Endothelial cell of umbilical vein (primary cell): ENCODE data around the gene PHLDB2. TPM values are rescaled to one million over a fixed set of nuclear protein-coding genes. Genes with fewer than 3 reads are reported as not detected.

ENCODE experiments used
- BruUV-seq: library from RNA; stranded (reverse); fragments of 400-500 nt; replicated peaks from 2 replicates; lab custom pipeline; 2021; lab: Mats Ljungman, UMichigan
- CTCF ChIA-PET: fragments of 300-600, 350-600 bp; sonication (Branson Sonifier 250); formaldehyde crosslinking; loops from one replicate; lab custom pipeline; 2021; ENCODE audit warnings: antibody characterized with exemption, inconsistent platforms; lab: Charles Lee
- POLR2A ChIA-PET: fragments of 300-600, 350-600 bp; sonication (Branson Sonifier 250); formaldehyde crosslinking; loops from one replicate; lab custom pipeline; 2021; ENCODE audit warnings: antibody characterized with exemption, inconsistent platforms; lab: Charles Lee
- DNase-seq: peaks from one replicate; pipeline ENCODE4 v3.0.0-alpha.2; 2011; ENCODE audit warnings: low read depth, low spot score
- FAIRE-seq: peaks from 2 replicates; lab custom pipeline; 2011; peaks lifted over from hg19 to GRCh38; lab: Jason Lieb, UNC
- H2AFZ ChIP-seq: 2 replicates; pipeline ENCODE4 v1.6.0; 2012; ENCODE audit warnings: low read depth, low read length, control low read depth, inconsistent platforms
- H3K27ac ChIP-seq: 2 replicates; pipeline ENCODE4 v1.5.1; 2011; ENCODE audit warnings: low read depth, mild to moderate bottlenecking, control low read depth, low read length, moderate library complexity; ENCODE audit not compliant: insufficient read depth
- H3K27me3 ChIP-seq, 2 experiments: 2 replicates each; pipeline versions ENCODE4 v1.6.0 to v1.6.1; 2011; ENCODE audit warnings: low read length in 2 of 2, mixed read lengths in 1 of 2; ENCODE audit not compliant: control insufficient read depth in 2 of 2, insufficient read depth in 2 of 2
- H3K36me3 ChIP-seq, 2 experiments: 2 replicates in 1 of 2; 3 replicates in 1 of 2; pipeline ENCODE4 v1.5.1; 2011; ENCODE audit warnings: low read length in 2 of 2, mild to moderate bottlenecking in 1 of 2, moderate library complexity in 1 of 2; ENCODE audit not compliant: control insufficient read depth in 2 of 2, insufficient read depth in 2 of 2; ENCODE audit errors: extremely low read depth in 1 of 2
- H3K4me1 ChIP-seq: 3 replicates; pipeline ENCODE4 v1.5.1; 2011; ENCODE audit warnings: mild to moderate bottlenecking, low read length; ENCODE audit not compliant: control insufficient read depth, insufficient read depth; ENCODE audit errors: extremely low read depth
- H3K4me2 ChIP-seq: 2 replicates; pipeline ENCODE4 v1.6.1; 2011; ENCODE audit warnings: low read length, control low read depth, mixed read lengths; ENCODE audit not compliant: insufficient read depth
- H3K4me3 ChIP-seq, 3 experiments: fragments of 200-600 bp in 1 of 3; sonication (generic), shearing (Covaris generic) in 1 of 3; replicated peaks in 1 of 3; 2 replicates each; pipeline ENCODE4 v1.5.1; 2011 to 2016; ENCODE audit warnings: control low read depth in 3 of 3, low read length in 3 of 3, mild to moderate bottlenecking in 2 of 3, inconsistent platforms in 1 of 3, low read depth in 1 of 3, moderate library complexity in 1 of 3; ENCODE audit not compliant: insufficient read depth in 1 of 3
- H3K79me2 ChIP-seq: 2 replicates; pipeline ENCODE4 v1.6.0; 2012; ENCODE audit warnings: low read length, inconsistent platforms; ENCODE audit not compliant: control insufficient read depth, insufficient read depth
- H3K9ac ChIP-seq: replicated peaks from 2 replicates; pipeline ENCODE3; 2011; ENCODE audit warnings: low read length, control low read depth; ENCODE audit not compliant: insufficient read depth; ENCODE audit errors: extremely low read depth
- H3K9me1 ChIP-seq: replicated peaks from 3 replicates; pipeline ENCODE4 v1.6.0; 2011; ENCODE audit warnings: mild to moderate bottlenecking, low read length; ENCODE audit not compliant: control insufficient read depth, insufficient read depth; ENCODE audit errors: extremely low read depth
- H3K9me3 ChIP-seq: replicated peaks from 2 replicates; pipeline ENCODE4 v1.5.1; 2012; ENCODE audit warnings: low read length, inconsistent platforms; ENCODE audit not compliant: control insufficient read depth, insufficient read depth
- H4K20me1 ChIP-seq: replicated peaks from 2 replicates; pipeline ENCODE3; 2011; ENCODE audit warnings: mild to moderate bottlenecking, low read length; ENCODE audit not compliant: control insufficient read depth, insufficient read depth; ENCODE audit errors: extremely low read depth
- CTCF ChIP-seq, 2 donors: IDR thresholded peaks; 1 replicate in 1 of 2; 2 replicates in 1 of 2; pipeline ENCODE4 v1.5.1; 2011; ENCODE audit warnings: low read length in 2 of 2, mild to moderate bottlenecking in 2 of 2, moderate library complexity in 2 of 2, control low read depth in 1 of 2, inconsistent platforms in 1 of 2, low read depth in 1 of 2; ENCODE audit not compliant: insufficient read depth in 1 of 2; ENCODE audit errors: extremely low read depth in 1 of 2
- EZH2 ChIP-seq: IDR thresholded peaks from 2 replicates; pipeline ENCODE4 v1.6.1; 2012; ENCODE audit warnings: borderline replicate concordance, low read depth, mild to moderate bottlenecking, moderate library complexity, low read length, inconsistent platforms; ENCODE audit not compliant: severe bottlenecking
- FOS ChIP-seq: IDR thresholded peaks from 2 replicates; pipeline ENCODE4 v1.6.1; 2011; ENCODE audit warnings: mild to moderate bottlenecking, low read length, moderate library complexity, borderline replicate concordance; ENCODE audit not compliant: insufficient read depth
- GATA2 ChIP-seq: IDR thresholded peaks from 2 replicates; pipeline ENCODE4 v1.7.0; 2011; ENCODE audit warnings: low read depth, mild to moderate bottlenecking, moderate library complexity, mixed read lengths, low read length; ENCODE audit not compliant: insufficient read length, insufficient read depth
- JUN ChIP-seq: IDR thresholded peaks from 2 replicates; pipeline ENCODE4 v1.6.1; 2011; ENCODE audit warnings: borderline replicate concordance, low read depth; ENCODE audit not compliant: insufficient read length, insufficient read depth
- MAX ChIP-seq: IDR thresholded peaks from 2 replicates; pipeline ENCODE4 v1.6.1; 2011; ENCODE audit not compliant: insufficient read depth, insufficient read length
- MYC ChIP-seq: IDR thresholded peaks from one replicate; pipeline ENCODE4 v1.6.1; 2011; ENCODE audit warnings: mild to moderate bottlenecking, low read depth, low read length
- POLR2A ChIP-seq: IDR thresholded peaks from 2 replicates; pipeline ENCODE4 v1.6.1; 2012; ENCODE audit warnings: low read depth, mild to moderate bottlenecking, control low read depth, low read length
- POLR2AphosphoS5 ChIP-seq: IDR thresholded peaks from 2 replicates; pipeline ENCODE4 v1.6.1; 2012; ENCODE audit warnings: low read depth, mild to moderate bottlenecking, control low read depth, low read length, moderate library complexity; ENCODE audit not compliant: insufficient read depth
- dilution Hi-C: fragments of 300-500 bp; cut with MboI; formaldehyde crosslinking; loops from one replicate; pipeline ENCODE4 v1.15.0; 2019; ENCODE audit warnings: low sequenced_read_pairs; ENCODE audit not compliant: extremely low pct_ligation_motif_present
- intact Hi-C: fragments of 100-400 bp; cut with micrococcal nuclease; formaldehyde crosslinking; loops from one replicate; pipeline ENCODE4 v1.10.0; 2022
- polyA plus RNA-seq, 4 experiments: library from polyadenylated mRNA; depleted of rRNA in 3 of 4; stranded (reverse) in 3 of 4; unstranded in 1 of 4; fragments of >200 nt; gene quantifications; 2 replicates each; pipeline versions ENCODE4 v1.2.1 to v1.2.3, GENCODE V29; 2011 to 2012; ENCODE audit warnings: missing spikeins in 1 of 4
- total RNA-seq: library from RNA; stranded (reverse); gene quantifications from 2 replicates; pipeline ENCODE4 v1.2.3, GENCODE V29; 2021

Gene PHLDB2
- total and polyA plus RNA-seq, 2 donors (not counting 3 experiments of a cell fraction or from before 2014, with no cell fraction given): 22.4 to 104 TPM

- no peak for DNase-seq
- Histone ChIP-seq H3K36me3 (no peaks in the 10 kb centered on the region), H3K27me3 (no peaks in the 10 kb centered on the region), H4K20me1 (no peaks in the 10 kb centered on the region), H3K79me2 (no peaks in the 10 kb centered on the region), H2AFZ (no peak overlapping the region), H3K4me3 (no peak overlapping the region), H3K9me1 (no peaks in the 10 kb centered on the region), H3K4me2 (no peak overlapping the region), H3K4me1 (no peaks in the 10 kb centered on the region), H3K9ac (no peak overlapping the region), H3K9me3 (no peaks in the 10 kb centered on the region), H3K27ac (no peak overlapping the region)
- TF ChIP-seq POLR2AphosphoS5 (no peak), FOS (no peak), EZH2 (no peak), MAX (no peak), JUN (no peak), POLR2A (no peak), GATA2 (no peak), MYC (no peak), CTCF (IDR thresholded peaks at IDR 0.05; ENCODE audit: extremely low read depth in 1 of 2, insufficient read depth in 1 of 2, low read depth in 1 of 2, low read length in 2 of 2) (no peak)
- ChIA-PET CTCF (no interaction called here), POLR2A (interaction anchor here (0.7 kb wide), 1 partner anchor 26 kb away, joined by 5 read pairs; no protein-coding TSS in a partner anchor)
- no TSS peak for BruUV-seq
- dilution Hi-C loops (no loop called here), intact Hi-C loops (no loop called here)
- FAIRE-seq: no peak
Measured at GRCh38 chr3:111829023-111829422, 30.0 kb upstream of the PHLDB2 start.
